ENCODE data around the gene SETMAR.
"Not testable (repeated sequence)": the region's sequence is repeated elsewhere in the genome, so short reads cannot be mapped to it uniquely, and the experiment has no call there.

- not testable (repeated sequence) for TF ChIP-seq CTCF, POLR2A (IDR thresholded peaks at IDR 0.05)
Observed at GRCh38 chr3:4305210-4305609, 2.0 kb downstream of the SETMAR start.

Measured in heart left ventricle (tissue), 13 donors.